AG04449 (cell line): ENCODE measurements around the gene TMEM204.

ENCODE experiments used
- CTCF ChIA-PET: fragments of 350-600 bp; formaldehyde crosslinking; extraction: SDS; loops from one replicate; lab custom pipeline; 2021; ENCODE audit warnings: antibody characterized with exemption; lab: Yijun Ruan, JAX
- POLR2A ChIA-PET: fragments of 400-600, 350-600 bp; formaldehyde crosslinking; extraction: SDS; loops from one replicate; lab custom pipeline; 2020; ENCODE audit warnings: antibody characterized with exemption, inconsistent platforms; lab: Yijun Ruan, JAX
- DNase-seq: peaks from one replicate; pipeline ENCODE4 v3.0.0-alpha.2; 2010; ENCODE audit warnings: low read depth, low spot score
- H3K4me3 ChIP-seq: 2 replicates; pipeline ENCODE4 v1.5.1; 2011; ENCODE audit warnings: low read depth, mild to moderate bottlenecking, control low read depth, low read length
- TF ChIP-seq, protein P1 (sequence below): IDR thresholded peaks from one replicate; pipeline ENCODE4 v1.5.1; 2011; ENCODE audit warnings: mild to moderate bottlenecking, moderate library complexity, low read length, control low read depth, inconsistent platforms; ENCODE audit not compliant: insufficient read depth; ENCODE audit errors: missing control alignments

TMEM204 gene

DNA sequence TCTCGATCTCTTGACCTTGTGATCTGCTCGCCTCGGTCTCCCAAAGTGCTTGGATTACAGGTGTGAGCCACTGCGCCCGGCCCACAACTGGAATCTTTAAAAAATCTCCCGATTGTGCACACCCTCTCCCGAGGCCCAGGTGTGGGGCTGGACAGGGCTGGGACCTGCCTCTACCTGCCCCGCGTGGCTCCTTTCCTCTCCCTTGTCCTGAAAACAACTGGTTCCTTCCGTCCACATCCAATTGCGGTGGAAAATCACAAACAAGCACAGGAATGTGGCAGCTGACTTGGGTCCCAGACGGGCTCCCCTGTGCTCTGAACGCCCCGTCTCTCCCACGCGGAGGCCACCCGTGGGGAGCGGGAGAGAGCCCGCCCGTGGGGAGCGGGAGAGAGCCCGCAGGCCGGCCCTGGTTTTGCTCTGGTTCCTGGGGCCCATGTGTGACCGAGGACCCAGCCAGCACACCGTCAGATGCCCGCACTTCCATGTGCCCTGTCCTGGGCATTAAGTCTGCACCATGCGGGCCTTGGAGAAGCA is 3.0 kb upstream of the TMEM204 start:
- CTCF ChIA-PET, result no interaction called here
- no peak for DNase-seq
- POLR2A ChIA-PET, result no interaction called here
- no peak overlapping the region for H3K4me3 ChIP-seq
- TF ChIP-seq, protein P1, sequence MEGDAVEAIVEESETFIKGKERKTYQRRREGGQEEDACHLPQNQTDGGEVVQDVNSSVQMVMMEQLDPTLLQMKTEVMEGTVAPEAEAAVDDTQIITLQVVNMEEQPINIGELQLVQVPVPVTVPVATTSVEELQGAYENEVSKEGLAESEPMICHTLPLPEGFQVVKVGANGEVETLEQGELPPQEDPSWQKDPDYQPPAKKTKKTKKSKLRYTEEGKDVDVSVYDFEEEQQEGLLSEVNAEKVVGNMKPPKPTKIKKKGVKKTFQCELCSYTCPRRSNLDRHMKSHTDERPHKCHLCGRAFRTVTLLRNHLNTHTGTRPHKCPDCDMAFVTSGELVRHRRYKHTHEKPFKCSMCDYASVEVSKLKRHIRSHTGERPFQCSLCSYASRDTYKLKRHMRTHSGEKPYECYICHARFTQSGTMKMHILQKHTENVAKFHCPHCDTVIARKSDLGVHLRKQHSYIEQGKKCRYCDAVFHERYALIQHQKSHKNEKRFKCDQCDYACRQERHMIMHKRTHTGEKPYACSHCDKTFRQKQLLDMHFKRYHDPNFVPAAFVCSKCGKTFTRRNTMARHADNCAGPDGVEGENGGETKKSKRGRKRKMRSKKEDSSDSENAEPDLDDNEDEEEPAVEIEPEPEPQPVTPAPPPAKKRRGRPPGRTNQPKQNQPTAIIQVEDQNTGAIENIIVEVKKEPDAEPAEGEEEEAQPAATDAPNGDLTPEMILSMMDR, result no peak

DNA sequence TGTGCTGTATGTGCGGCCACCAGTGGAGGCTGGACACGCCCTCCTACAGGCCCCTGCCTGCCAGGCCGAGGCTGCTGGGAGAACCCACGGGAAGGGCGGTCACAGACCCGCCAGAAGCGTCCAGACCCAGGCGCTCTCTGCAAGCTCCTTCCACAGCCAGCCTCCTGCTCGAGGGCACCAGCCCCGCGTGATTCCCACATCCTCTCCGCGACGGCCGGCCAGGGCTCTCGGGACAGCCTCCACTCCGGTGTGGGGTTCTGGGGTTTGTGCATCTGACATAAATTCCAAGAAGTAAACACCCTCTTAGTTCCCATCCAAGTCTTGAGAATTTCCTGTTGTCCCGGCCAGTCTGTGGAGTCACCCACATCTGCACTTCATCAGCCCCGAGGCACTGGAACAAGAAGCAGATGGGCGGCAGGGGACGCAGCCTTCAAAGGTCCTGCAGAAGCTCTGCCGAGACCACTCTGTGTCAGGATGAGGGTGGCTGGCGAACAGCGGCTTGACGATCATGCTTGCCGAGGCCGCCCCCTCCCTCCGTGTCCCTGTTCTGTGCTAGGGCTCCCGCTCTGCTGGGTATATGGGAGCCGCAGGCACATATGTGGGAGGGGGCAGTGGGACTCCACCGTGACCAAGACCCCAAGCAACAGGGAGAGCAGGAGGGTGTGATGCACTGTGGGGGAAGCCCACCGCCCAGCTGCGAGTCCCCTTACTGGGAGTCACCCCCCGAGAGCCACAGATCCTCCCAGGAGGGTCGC is 2.4 kb upstream of the TMEM204 start:
- POLR2A ChIA-PET, result no interaction called here
- no peak overlapping the region for H3K4me3 ChIP-seq
- CTCF ChIA-PET, result no interaction called here
- peak; percentile 37 for DNase-seq
- TF ChIP-seq, protein P1, result peak; percentile 11

DNA sequence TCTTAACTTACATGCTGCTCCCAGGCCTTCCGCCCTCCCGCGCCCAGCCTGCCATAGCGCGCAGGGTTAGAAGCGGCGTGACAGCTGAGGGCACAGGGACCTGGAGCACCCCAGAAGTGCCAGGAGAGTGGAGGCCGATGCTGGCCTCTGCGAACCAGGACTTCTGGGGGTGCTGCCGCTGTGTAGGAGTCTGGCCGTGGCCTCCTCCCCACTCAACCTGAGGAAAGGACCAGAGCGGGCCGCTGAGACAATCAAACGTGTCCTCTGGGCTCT is 1.9 kb upstream of the TMEM204 start:
- POLR2A ChIA-PET, result no interaction called here
- DNase-seq, result no peak
- TF ChIP-seq, protein P1, result no peak
- H3K4me3 ChIP-seq, result no peak overlapping the region
- CTCF ChIA-PET, result interaction anchor here (1.0 kb wide), 1 partner anchor 14 kb away, joined by 3 read pairs; no protein-coding TSS in a partner anchor

DNA sequence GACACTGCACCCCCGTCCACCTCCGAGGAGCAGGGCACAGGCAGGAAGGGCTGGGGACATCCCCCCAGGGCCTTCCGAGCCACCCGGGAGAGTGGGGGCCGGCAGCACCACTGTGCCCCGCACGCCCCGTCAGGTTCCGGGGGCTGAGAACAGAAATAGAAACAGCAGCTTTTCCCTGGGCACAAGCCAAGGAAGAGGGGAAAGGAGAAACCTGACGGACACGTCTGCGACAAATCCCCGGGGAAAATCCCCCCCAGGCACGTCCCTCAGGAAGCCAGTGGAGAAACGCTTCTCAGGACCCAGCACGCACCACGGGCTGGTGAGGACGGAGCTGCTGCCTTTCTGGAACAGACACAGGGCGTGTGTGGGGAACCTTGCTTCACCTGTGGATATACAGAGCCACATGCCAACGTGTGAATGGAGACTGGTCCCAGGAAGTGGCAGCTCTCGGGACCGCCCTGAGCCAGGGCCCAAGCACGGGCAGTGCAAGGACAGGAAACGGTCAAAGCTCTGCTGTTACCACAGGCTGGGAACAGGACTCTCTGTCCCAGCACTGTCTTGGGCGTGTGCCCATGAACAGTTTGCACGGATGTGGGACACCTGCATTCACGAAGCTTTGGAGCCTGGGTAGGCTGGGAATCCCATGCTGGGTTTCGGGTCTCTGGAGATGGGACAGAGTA is 1.2 kb upstream of the TMEM204 start:
- CTCF ChIA-PET, result interaction anchor here (0.9 to 1.0 kb wide), 2 partner anchors 13 to 39 kb away, joined by 3 read pairs; partner anchors contain the start of gene TELO2
- TF ChIP-seq, protein P1, result no peak
- POLR2A ChIA-PET, result no interaction called here
- DNase-seq, result no peak
- H3K4me3 ChIP-seq, result no peak overlapping the region

DNA sequence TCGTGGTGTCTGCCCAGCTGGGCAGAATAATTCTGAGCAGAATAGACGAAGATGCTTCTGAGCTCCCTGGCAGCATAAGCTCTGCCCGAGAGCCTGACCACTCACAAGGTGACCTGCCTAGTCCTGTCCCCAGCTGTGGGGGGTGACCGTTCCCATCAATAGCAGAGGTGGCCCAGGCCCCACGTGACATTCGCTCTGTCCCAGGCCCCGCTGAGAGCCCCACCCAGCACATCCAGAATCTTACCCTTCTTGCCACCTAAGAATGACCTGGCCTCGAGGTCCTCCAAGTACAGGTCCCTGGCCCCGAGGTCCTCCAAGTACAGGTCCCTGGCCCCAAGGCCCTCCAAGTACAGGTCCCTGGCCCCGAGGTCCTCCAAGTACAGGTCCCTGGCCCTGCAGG is 695 bp upstream of the TMEM204 start:
- DNase-seq, result no peak
- TF ChIP-seq, protein P1, result no peak
- H3K4me3 ChIP-seq, result no peak overlapping the region; the same call in 1 of the 2 replicates
- ChIA-PET CTCF (interaction anchor here (0.9 kb wide), 1 partner anchor 39 kb away, joined by 3 read pairs; the partner anchor contains the start of gene TELO2), POLR2A (interaction anchor here (0.7 kb wide), 1 partner anchor 20 kb away, joined by 3 read pairs; no protein-coding TSS in a partner anchor)
